GM10266 (cell line): ENCODE measurements around the gene MEF2C.

Experiments
- DNase-seq: peaks from one replicate; pipeline ENCODE4 v3.0.0; 2012; ENCODE audit errors: extremely low spot score
- CTCF ChIP-seq: IDR thresholded peaks from 2 replicates; pipeline ENCODE4 v1.5.1; 2012; ENCODE audit warnings: mild to moderate bottlenecking, low read depth; ENCODE audit not compliant: control insufficient read depth, insufficient read depth; ENCODE audit errors: missing control alignments

MEF2C gene

GRCh38 chr5:88677376-88677895 lies 205.5 kb downstream of the MEF2C start:
- no peak for DNase-seq
- no peak for TF ChIP-seq CTCF

GRCh38 chr5:88676637-88677375 lies 206.2 kb downstream of the MEF2C start:
- no peak for DNase-seq
- TF ChIP-seq CTCF: no peak

- peak; percentile 64 for DNase-seq
- TF ChIP-seq CTCF: no peak
Observed at GRCh38 chr5:88675708-88676636, 207.0 kb downstream of the MEF2C start.

- TF ChIP-seq CTCF: no peak
- DNase-seq: no peak
Observed at GRCh38 chr5:88675168-88675707, 207.7 kb downstream of the MEF2C start.

- DNase-seq: peak; percentile 72
- no peak for TF ChIP-seq CTCF
Observed at GRCh38 chr5:88674356-88675167, 208.4 kb downstream of the MEF2C start.

GRCh38 chr5:88673253-88674105 lies 209.5 kb downstream of the MEF2C start:
- DNase-seq: no peak
- TF ChIP-seq CTCF: no peak
